GM19324 (cell line): ENCODE data around the gene PLEKHG3.

Source experiments
- ATAC-seq: cut with Tn5 transposase; IDR thresholded peaks from one replicate; pipeline ENCODE4 v1.9.1; 2021; ENCODE audit warnings: mild to moderate bottlenecking, moderate library complexity; ENCODE audit not compliant: unreplicated experiment, low FRiP score

Gene PLEKHG3

GRCh38 chr14:64706119-64706592 lies 1.9 kb downstream of the PLEKHG3 start:
- no peak for ATAC-seq

- no peak for ATAC-seq
These were observed 2.5 kb downstream of the PLEKHG3 start for GRCh38 chr14:64706593-64707193.

GRCh38 chr14:64707661-64708060 lies 3.4 kb downstream of the PLEKHG3 start:
- no peak for ATAC-seq

- ATAC-seq, result no peak
These were observed 4.2 kb downstream of the PLEKHG3 start for GRCh38 chr14:64708148-64709004.

- ATAC-seq, result no peak
These were observed 4.9 kb downstream of the PLEKHG3 start for GRCh38 chr14:64709126-64709525.

GRCh38 chr14:64711039-64711438 lies 6.8 kb downstream of the PLEKHG3 start:
- no peak for ATAC-seq

- no peak for ATAC-seq
These were observed 9.5 kb downstream of the PLEKHG3 start for GRCh38 chr14:64713677-64714076.

- no peak for ATAC-seq
These were observed 10.3 kb downstream of the PLEKHG3 start for GRCh38 chr14:64714432-64715025.

- no peak for ATAC-seq
These were observed 11.0 kb downstream of the PLEKHG3 start for GRCh38 chr14:64715146-64715627.

GRCh38 chr14:64715628-64716412 lies 11.6 kb downstream of the PLEKHG3 start:
- no peak for ATAC-seq

GRCh38 chr14:64717870-64718269 lies 13.6 kb downstream of the PLEKHG3 start:
- no peak for ATAC-seq

- ATAC-seq, result no peak
These were observed 14.5 kb downstream of the PLEKHG3 start for GRCh38 chr14:64718762-64719161.

- ATAC-seq, result no peak
These were observed 15.4 kb downstream of the PLEKHG3 start for GRCh38 chr14:64719601-64720000.

- no peak for ATAC-seq
These were observed 15.9 kb downstream of the PLEKHG3 start for GRCh38 chr14:64720131-64720576.

GRCh38 chr14:64721391-64721791 lies 17.2 kb downstream of the PLEKHG3 start:
- no peak for ATAC-seq

- ATAC-seq, result no peak
These were observed 17.7 kb downstream of the PLEKHG3 start for GRCh38 chr14:64721899-64722298.

- no peak for ATAC-seq
These were observed 18.7 kb downstream of the PLEKHG3 start for GRCh38 chr14:64722842-64723447.

- no peak for ATAC-seq
These were observed 19.7 kb downstream of the PLEKHG3 start for GRCh38 chr14:64723691-64724577.

GRCh38 chr14:64724578-64724930 lies 20.3 kb downstream of the PLEKHG3 start:
- no peak for ATAC-seq
